COLO668 (cell line): Measurements from ENCODE around the gene DPYSL4.

Experiments
- DNase-seq: peaks from one replicate; lab custom pipeline; 2025; ENCODE audit not compliant: unreplicated experiment; lab: John Stamatoyannopoulos, UW

The DPYSL4 gene

DNA sequence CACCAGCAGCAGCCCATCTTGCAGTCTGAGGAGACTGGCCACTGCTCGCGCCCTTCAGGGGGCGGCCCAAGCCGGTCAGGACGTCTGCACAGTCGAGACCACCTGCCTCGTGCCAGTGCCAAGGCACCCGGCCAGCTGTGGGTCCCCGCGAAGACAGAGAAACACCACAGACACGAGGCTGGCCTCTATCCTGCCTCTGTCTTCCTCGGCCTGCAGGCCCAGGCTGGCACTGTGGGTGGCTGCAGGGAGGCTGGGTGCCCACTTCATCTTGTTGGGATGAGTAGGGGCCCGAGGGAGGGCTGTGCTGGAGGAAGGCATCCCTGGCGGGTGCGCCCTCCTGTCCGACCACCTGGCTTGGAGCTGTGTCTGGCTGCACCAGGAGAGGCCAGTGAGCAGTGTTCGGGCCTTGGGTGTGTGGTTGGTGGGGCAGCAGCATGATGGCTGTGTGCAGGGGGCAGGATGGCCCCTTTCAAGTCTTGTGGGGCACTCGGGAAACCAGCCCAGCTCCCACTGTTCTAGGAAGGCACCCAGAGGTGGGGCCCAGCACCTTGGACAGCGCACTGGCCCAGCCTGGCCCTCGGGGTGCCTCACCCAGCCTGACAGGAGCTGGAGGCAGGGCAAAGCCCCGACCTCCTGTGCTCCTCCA lies 7.3 kb downstream of the DPYSL4 start:
- DNase-seq = no peak

DNA sequence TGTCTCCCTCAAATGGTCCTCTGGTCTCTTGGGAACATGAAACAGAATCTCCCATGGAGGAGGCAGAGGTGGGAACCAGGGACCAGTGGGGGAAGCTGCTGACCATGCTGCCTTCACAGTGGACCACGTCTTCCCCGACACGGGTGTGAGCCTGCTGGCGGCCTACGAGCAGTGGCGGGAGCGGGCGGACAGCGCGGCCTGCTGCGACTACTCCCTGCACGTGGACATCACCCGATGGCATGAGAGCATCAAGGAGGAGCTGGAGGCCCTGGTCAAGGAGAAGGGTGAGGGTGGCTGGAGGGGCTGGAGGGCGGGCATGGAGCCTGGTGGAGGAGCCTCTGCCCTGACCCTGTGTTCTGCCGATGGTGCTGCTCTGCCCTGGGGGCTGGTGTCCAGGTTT lies 8.0 kb downstream of the DPYSL4 start:
- no peak for DNase-seq

DNA sequence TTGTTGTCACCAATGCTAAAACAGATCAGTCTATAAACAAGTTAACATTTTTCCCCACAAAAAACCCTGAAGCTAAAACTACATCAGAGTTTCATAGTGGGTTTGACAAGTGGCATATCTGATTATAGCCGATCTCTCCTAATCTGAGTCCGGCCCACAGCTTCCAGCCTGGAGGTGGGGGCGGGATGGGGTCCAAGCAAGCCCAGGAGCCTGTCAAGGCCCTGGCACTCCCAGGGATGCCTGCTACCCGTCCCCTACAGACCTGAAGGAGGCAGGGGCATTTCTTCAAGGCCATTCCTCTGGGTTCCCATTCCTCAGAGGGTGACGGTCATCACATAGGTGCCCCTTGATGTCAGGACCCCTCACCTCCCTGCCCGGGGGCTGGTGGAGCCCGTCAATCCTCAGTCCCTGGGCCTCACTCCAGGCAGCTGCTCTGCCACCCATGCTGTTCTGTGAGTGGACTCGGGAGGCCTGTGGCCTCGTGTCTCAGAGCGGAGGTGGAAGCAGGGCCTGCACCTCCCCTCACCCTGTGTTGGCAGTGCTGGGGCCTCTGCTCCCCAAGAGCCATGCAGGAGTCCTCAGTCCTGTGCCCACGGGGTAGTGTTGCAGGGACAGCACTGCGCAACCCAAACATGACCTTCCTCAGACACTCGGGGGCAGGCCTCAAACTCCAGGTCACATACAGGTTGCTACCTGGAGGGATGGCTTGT lies 8.8 kb downstream of the DPYSL4 start:
- DNase-seq = no peak

DNA sequence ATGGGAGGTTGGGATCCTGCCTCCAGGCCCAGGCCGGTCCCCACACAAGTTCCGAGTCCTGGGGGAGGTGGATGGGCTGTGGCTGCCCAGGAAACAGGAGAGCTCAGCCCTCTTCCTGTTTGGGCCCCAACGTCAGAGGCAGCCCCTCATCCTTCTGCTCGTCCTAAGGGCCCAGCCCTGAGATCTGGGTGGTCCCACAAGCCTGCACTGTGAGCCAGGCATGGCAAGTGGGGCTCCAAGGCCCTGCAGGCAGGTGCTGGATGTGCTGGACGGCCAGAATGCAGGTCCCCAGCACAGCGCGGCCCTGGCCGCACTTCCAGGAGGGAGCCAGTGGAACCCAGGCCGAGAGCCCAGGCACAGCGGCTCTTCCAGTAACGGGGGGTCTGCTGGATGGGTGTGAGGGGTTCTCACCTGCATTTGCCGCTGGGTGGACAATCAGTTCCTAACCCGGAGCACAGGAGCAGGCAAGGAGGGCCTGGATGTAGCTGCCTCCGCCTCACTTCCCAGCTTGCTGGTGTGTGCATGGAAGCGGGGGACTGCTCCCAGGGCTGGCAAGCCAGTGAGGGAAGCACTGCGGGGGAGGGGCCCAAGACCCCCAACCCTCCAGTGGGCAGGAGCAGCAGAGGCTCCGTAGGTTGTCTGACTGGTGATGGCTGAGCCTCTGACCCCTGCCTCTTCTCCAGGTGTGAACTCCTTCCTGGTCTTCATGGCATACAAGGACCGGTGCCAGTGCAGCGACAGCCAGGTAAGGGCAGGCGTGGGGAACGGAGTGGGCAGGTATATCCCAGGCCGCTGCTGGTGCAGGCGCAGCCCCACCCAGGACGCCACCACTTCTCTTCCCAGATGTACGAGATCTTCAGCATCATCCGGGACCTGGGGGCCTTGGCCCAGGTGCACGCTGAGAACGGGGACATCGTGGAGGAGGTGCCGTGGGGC lies 9.7 kb downstream of the DPYSL4 start:
- no peak for DNase-seq

DNA sequence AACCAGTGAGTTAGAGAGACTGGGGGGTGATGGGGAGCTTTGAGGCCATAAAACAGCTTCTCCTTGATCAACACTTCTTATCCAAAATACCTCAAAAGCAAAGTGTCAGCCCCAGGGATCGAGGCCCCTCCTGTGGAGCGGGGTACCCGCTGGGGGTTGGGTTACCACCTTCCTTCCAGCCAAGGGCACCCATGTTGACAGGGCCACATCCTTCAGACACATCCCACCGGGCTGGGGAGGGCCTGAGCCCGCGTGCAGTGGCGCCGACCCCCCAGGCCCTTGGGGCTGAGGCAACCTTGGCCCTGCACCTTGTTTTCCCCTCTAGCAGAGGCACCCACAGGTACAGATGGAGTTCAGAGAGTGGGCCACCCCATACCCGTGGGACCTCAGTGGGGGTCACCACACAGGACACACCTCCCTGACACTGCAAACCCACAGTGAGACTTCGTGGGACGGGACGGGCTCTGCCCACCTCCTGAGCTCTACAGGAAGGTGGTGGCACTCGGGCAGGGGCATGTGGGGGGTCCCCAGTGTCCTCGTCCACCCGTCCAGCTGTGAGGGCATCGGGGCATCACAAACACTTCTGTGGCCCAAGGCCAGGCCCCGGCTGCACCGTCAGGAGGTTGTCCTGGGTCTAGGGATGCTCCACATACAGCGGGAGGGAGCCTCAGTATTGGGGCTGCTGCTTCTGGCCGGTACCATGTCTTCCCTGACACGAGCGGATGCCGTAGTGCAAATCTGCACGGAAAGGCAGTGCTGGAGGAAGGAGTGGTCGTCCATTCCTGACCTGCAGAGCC lies 10.7 kb downstream of the DPYSL4 start:
- DNase-seq = no peak

DNA sequence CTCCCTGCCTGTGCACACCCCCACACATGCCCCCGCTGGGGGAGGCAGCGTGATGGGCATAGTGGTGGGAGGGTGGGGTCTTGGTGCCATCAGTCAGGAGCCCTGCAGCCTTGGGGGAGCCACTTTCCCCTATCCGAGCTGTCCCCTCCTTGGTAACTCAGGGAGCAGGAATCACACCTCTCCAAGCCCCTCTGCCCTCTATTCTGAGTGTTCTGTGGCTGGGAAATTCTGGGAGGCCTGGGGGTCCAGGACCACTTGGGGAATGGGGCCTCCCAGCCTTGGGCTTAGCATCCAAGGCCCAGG lies 11.3 kb downstream of the DPYSL4 start:
- DNase-seq = no peak

DNA sequence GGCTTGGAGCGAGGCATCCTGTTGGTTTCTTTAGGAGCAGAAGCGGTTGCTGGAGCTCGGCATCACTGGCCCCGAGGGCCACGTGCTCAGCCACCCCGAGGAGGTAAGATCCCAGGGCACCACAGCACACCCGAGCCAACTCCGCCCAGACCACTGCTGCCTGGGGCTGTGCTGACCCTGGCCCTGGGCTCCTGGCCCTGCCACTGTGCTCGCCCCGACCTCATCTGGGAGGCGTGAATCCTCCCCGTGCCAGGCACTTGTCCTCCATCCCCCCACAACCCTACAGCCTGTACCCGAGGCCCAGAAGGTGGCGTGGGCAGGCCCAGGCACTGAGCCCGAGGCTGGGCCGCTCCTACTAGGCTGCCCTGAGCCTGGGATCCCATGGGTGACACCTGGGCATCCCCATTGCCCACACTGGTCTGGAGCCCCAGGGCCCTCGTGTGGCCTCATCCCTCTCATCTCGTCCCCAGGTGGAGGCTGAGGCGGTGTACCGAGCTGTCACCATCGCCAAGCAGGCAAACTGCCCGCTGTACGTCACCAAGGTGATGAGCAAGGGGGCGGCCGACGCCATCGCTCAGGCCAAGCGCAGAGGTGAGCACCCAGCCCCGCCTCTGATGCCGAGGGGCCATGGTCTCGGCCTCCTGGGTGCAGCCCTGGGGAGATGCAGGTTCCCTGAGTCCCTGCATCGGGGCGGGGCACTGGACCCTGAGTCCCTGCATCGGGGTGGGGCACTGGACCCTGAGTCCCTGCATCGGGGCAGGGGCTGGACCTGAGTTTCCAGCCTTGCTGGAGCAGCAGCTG lies 11.8 kb downstream of the DPYSL4 start:
- no peak for DNase-seq

DNA sequence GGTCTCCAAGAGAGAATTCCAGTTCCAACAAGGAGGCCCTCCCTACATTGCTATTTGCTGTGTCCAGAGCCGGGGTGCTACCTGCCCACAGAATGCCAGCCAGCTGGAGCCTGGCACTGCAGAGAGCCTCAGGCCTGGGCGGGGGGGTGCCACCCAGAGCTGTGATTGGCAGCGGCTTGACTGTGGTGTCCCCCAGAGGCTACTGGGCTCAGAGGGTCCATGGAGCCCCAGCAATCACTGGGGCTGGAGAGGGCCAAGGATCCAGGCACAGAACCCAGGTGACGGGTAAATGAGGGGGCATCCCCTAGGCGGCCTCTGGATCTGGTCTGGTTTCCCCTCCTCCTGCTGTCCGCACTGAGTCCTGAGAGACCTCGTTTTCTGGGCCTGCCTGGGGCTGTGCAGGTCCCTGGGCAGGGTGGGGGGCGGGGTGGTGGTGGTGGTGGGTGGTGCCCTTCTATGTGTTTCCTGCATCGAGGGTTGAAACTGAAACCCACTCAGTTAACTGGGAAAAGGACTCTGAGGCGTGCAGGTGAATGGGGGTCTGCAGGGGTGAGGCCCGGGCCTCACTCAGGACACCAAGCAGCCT lies 12.6 kb downstream of the DPYSL4 start:
- no peak for DNase-seq

DNA sequence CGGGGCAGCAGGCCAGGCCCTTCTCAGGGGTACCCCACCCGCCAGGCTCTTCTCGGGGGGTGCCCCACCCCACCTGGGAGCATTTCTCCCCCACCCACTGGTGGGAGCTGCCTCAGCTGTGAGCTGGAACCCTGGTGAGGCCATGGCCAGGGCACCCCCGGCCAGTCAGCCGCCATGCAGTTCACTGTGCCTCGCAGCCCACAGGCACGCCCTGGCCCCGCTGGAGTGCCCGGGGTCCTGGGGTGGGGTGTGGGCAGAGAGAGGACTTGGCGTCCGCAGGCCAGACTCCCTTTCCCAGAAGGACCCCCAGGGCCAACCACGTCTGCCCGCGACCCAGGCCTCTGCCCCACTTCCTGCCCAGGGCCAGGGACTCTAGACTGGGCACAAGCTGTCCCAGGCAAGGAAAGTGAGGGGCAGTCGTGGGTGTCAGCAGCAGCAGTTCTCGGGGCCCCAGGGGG lies 13.1 kb downstream of the DPYSL4 start:
- no peak for DNase-seq

DNA sequence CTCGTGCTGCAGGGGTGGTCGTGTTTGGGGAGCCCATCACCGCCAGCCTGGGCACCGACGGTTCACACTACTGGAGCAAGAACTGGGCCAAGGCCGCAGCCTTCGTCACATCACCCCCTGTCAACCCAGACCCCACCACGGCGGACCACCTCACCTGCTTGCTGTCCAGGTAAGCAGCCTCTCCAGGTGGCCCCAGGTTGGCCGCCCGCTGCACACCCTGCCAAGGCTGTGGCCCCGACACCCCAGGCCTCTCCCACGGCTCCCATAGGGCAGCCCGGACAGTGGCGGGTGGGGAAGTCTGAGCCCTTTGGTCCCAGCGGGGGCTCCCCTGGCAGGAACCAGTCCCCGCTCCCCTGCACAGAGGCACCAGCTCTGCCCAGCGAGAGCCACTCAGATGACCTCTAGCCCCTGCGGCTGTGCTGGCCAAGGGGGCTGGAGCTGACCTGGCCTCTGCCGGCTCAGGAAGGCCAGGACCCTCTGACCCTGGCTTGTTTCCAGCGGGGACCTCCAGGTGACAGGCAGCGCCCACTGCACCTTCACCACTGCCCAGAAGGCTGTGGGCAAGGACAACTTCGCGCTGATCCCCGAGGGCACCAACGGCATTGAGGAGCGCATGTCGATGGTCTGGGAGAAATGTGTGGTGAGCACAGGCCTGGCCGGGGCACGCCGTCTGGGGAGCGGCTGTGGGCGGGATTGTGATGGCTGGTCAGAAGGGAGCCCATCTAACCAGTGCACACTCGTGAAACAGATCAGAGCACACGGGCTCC lies 13.8 kb downstream of the DPYSL4 start:
- no peak for DNase-seq

DNA sequence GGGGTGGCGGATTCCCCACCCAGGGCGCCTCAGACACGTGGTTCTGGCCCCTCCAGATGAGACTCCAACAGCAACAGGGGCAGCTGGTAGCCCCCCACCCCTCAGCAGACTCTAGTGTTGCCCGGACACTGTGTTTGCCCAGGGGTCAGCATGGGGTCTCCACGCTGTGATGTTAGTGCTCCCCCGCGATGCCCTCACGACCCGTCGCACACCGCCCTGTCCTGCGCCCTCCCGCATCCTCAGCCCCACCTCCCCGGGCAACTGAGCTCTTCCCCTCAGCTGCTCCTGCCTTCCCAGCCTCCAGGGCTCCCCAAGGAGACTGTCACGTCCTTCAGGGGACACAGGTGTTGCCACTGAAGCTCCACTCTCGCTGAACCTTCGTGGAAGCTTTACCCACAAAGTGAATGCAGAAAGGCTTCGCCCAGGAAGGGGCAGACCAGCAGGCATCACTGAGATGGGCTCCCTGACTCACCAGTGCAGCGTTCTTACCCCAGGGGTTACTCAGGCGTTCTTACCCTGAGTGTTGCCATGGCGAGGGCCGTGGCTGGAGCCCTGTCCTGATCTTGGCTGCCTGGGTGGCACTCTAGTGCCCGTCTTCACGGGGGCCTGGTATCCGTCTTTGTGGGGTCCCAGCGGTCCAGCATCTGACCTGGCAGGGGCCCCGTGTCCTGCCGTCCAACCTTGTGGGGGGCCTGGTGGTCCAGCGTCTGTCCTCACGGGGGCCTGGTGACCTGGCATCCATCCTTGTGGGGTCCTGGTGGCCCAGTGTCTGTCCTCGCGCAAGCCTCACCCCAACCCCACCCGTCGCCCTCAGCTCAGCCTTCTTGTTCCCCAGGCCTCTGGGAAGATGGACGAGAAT lies 14.6 kb downstream of the DPYSL4 start:
- DNase-seq = no peak

DNA sequence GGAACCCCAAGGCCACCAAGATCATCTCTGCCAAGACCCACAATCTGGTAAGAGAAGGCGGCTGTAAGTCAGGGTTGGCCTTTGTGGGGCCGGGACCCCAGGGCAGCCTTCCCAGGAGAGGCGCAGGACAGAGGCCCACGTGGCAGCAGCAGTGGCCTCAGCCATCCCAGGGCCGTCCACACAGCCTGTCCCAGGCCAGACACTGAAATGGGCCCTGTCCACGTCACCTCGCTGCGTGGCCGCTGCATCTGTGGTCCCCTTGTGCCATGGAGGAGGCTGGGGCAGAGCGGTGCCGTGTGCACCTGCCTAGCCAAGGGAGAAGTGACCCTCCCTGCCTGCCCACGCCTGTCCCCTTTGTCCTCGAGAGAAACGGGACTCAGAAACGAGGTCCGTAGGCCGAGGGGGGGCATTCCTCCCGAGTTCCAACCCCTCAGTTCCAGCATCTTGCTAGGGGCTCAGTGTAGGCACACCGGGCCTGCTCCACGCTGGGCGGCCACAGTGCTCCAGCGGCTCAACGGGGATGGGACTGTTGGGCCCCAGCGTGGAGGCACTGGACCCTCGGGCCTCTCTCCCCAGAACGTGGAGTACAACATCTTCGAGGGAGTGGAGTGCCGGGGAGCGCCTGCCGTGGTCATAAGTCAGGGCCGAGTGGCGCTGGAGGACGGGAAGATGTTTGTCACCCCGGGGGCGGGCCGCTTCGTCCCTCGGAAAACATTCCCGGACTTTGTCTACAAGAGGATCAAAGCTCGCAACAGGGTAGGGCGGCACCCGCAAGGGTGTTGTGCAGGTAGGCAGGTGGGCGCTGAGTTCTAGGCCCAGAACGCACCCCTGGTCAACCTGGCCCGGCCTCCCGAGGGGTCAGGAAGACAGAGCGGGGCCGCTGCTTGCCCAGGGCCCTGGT lies 15.6 kb downstream of the DPYSL4 start:
- DNase-seq = no peak

DNA sequence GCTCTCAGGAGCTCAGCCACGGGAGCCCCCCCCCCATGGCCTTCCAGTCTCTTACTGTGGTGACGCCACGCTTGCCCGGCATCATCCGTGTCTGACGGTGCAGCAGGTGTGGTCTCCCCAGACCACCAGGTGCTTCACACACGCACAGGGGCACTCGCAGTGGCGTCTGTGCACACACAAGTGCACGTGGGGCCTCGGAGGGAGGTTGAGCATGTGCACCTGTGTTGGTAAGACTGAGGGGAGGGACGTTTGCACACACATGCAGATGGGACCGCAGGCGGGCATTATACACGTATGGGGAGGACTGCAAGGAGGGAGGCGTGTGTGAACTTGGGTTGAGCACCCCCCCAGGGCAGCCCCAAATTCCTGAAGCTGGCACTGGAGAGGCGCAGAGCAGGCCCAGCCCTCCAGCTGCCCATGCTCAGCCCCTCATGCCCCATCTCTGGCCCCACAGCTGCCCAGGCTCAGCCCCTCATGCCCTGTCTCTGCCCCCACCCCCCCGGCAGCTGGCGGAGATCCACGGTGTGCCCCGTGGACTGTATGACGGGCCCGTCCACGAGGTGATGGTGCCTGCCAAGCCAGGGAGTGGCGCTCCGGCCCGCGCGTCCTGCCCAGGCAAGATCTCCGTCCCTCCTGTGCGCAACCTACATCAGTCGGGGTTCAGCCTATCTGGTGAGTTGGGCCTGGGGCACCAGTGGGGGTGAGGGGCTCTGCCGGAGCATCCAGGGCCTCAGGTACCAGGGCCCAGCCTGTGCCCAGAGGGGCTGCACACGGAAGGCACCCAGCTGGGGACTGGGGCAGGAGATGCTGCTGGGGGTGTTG lies 16.7 kb downstream of the DPYSL4 start:
- DNase-seq = no peak

DNA sequence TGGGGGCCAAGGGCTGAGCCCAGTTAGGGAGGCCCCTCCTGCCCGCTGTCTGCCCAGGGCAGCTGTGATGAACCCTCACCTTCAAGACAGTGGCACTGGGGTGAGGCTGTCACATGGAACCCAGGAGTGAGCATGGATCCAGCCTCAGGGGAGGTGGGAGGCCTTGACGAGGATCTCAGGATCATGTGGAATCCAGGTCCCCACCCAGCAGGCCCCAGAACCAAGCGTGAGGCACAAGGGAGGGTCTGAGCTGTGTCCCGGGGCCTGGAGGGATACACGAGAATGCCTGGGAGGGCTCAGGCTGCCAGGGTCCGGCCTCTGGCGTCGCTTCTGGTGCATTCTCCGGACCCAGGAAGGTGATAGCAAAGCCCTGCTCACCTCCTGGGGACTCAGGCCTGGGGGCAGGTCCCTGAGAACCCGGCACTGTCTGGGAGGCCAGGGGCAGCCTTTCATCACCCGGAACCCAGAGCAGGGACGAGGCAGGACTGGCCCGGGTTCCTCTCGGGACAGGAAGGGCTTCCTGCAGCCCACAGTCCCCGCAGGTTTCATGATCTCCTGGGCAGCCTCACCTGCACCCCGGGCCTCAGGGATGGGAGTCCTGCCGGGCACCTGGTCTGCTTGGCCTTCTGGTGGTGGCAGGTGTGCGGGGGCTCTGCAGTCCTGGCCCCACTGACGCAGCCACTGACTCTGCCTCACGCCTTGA lies 17.5 kb downstream of the DPYSL4 start:
- no peak for DNase-seq

DNA sequence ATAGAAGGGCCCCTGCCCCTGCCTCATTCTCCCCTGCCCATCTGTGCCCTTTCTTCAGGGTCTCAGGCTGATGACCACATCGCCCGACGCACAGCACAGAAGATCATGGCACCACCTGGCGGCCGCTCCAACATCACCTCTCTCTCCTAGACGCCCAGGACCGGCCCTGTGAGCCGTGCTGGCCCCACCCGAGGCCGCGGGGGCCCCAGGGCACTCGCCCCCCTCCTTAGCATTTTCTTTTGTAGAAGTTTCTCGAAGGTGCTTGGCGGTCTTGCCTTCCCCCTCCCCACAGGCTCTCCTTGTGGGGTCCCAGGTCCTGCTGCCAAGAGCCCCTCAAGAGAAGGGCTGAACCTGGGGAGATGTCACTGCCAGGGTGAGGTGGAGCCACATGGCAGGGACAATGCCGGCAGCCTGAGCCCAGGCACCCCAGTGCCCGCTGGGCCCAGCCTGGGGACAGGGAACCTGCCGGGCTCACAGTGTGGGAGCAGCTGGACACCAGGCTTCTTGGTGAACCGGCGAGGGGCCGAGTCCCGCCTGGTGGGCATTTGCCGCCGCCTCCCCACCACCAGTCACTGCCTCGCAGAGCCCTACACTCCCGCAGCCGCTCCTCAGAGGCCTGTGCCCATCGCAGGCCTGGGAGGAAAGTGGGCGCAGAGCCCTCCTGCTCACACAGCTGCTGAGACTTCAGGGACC lies 18.2 kb downstream of the DPYSL4 start:
- no peak for DNase-seq
